Measurements from ENCODE around the gene PABPC1L.

The PABPC1L gene

DNA sequence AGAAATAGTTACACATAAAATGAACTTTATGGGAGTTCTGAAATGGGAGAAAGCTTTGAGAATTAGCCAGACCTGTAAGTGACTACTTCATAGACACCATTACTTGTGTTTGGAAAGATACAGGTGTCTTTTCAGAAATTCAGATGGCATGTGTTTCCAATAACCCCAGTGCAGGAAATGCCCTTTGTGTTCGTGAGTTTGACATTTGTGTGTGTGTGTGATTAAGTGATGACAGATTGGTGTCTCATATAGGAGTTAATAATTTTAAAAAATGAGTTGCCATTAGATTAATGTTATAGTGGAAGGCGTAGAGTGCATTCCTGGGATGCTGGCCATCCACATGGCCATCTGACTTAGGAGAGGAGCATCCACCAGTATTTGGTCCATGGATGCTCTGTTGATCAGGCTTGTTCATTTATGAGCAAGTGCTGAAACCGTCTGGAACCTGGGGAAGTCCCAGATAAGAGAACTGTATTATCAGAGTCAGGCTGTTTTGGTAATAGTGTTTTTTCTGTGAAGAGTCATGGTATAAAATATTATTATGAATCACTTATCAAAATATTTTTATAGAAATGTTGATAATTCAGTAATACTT is 59.5 kb downstream of the PABPC1L start:
- H3K9me3 ChIP-seq = no peaks in the 10 kb centered on the region
- TF ChIP-seq, protein P1, sequence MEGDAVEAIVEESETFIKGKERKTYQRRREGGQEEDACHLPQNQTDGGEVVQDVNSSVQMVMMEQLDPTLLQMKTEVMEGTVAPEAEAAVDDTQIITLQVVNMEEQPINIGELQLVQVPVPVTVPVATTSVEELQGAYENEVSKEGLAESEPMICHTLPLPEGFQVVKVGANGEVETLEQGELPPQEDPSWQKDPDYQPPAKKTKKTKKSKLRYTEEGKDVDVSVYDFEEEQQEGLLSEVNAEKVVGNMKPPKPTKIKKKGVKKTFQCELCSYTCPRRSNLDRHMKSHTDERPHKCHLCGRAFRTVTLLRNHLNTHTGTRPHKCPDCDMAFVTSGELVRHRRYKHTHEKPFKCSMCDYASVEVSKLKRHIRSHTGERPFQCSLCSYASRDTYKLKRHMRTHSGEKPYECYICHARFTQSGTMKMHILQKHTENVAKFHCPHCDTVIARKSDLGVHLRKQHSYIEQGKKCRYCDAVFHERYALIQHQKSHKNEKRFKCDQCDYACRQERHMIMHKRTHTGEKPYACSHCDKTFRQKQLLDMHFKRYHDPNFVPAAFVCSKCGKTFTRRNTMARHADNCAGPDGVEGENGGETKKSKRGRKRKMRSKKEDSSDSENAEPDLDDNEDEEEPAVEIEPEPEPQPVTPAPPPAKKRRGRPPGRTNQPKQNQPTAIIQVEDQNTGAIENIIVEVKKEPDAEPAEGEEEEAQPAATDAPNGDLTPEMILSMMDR (IDR thresholded peaks at IDR 0.05; ENCODE audit: low read depth, low read length) = no peak
- H3K4me3 ChIP-seq (ENCODE audit: low read depth, low read length) = no peak overlapping the region
- no peak for DNase-seq
- H3K4me1 ChIP-seq = peaks cover 4% of the 10 kb centered on the region
- H3K27me3 ChIP-seq = no peaks in the 10 kb centered on the region
- peaks cover 16% of the 10 kb centered on the region for H3K36me3 ChIP-seq

DNA sequence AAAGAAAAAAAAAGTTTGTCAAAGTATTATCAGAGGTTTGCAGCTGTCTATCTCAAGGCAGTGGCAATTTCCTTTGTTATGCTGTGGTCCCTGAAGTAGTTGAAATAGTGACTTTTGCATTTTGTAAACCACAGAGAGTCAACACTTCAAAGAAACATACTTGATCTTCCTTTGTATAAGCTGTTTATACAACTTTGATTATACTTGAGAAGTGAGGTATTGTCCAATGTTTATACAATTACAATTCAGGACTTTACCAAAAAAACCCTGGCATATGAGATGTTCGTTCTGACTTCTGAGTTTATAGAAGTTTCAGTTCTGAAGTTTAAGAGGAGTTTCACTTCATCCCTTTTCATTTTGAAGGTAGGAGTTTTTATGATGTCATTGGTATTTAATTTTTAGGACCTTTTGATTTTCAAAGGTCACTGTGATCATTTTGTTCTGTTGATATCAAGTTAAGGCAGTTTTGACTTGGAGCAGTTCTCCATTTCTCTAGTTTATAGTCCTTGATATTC is 60.4 kb downstream of the PABPC1L start:
- TF ChIP-seq, protein P1 (IDR thresholded peaks at IDR 0.05; ENCODE audit: low read depth, low read length) = no peak
- Histone ChIP-seq H3K4me3 (ENCODE audit: low read depth, low read length) (no peak overlapping the region), H3K4me1 (peaks cover 4% of the 10 kb centered on the region), H3K9me3 (no peaks in the 10 kb centered on the region), H3K27me3 (no peaks in the 10 kb centered on the region), H3K36me3 (peaks cover 24% of the 10 kb centered on the region)
- DNase-seq = no peak

DNA sequence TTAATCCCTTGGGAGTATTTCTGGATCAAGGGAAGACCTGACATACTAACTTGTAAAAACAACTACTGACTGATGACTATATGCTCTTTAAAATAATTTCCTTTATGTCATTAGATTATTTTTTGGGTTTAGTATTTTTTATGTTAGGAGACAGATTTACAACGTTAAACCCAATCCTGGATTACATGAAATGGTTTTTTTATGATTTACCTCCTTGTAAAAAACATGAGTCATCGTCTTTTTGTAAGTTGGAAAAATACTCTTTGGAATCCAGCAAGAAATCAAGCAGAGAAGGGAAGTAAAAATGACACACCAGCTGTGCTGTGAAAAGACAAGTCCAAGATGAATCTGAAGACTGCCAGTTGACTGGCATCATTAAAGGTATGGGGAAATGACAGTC is 63.2 kb downstream of the PABPC1L start:
- TF ChIP-seq, protein P1 (IDR thresholded peaks at IDR 0.05; ENCODE audit: low read depth, low read length) = no peak
- peaks cover 4% of the 10 kb centered on the region for H3K4me1 ChIP-seq
- peaks cover 24% of the 10 kb centered on the region for H3K36me3 ChIP-seq
- no peaks in the 10 kb centered on the region for H3K27me3 ChIP-seq
- DNase-seq = no peak
- H3K9me3 ChIP-seq = no peaks in the 10 kb centered on the region
- H3K4me3 ChIP-seq (ENCODE audit: low read depth, low read length) = no peak overlapping the region

DNA sequence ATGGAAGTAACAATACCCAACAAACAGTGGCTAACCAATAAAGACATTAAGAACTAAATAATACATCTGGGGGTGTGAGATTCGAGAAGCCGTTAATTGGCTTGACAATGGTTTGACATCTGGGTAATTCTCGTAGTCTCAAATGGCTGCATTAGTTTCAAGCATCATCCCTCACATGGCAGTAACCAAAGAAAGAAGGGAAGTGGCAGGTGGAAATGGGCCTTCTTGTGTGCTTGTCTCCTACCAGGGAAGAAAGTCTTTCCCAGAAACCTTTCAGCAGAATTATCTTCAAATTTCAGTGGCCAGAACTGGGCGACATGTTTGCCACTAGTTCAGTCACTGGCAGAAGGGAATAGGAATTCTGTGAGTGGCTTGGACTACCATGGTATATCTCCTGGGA is 66.8 kb downstream of the PABPC1L start:
- H3K9me3 ChIP-seq = no peaks in the 10 kb centered on the region
- TF ChIP-seq, protein P1 (IDR thresholded peaks at IDR 0.05; ENCODE audit: low read depth, low read length) = no peak
- peaks cover 32% of the 10 kb centered on the region for H3K36me3 ChIP-seq
- no peaks in the 10 kb centered on the region for H3K27me3 ChIP-seq
- H3K4me3 ChIP-seq (ENCODE audit: low read depth, low read length) = no peak overlapping the region
- DNase-seq = no peak
- no peaks in the 10 kb centered on the region for H3K4me1 ChIP-seq

DNA sequence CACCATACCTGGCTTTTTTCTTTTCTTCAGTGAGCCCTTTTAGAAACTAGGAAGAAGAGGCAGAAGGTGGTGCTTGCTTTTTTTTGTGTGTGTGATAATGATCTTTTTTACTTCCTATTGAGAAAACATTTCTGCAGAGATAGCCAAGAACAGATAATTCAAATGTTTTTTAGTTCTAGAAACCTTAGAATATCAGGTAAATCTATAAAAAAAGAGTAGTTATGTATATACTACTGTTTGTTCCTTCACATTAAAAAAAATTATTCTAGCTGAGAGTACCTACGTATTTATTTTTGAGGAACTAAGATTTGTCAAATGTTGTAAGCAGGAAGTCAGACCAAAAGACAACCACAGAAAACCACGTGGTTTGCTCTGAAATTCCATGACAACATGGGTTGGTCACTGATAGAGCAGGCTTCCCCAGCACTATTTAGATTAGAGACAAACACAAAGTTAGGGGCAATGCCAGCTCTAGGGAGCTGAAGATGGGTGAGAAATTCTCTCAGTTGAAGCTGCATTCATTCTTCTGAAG is 69.3 kb downstream of the PABPC1L start:
- no peaks in the 10 kb centered on the region for H3K27me3 ChIP-seq
- no peaks in the 10 kb centered on the region for H3K4me1 ChIP-seq
- H3K36me3 ChIP-seq = peaks cover 28% of the 10 kb centered on the region
- H3K4me3 ChIP-seq (ENCODE audit: low read depth, low read length) = no peak overlapping the region
- no peak for DNase-seq
- TF ChIP-seq, protein P1 (IDR thresholded peaks at IDR 0.05; ENCODE audit: low read depth, low read length) = no peak
- H3K9me3 ChIP-seq = no peaks in the 10 kb centered on the region

DNA sequence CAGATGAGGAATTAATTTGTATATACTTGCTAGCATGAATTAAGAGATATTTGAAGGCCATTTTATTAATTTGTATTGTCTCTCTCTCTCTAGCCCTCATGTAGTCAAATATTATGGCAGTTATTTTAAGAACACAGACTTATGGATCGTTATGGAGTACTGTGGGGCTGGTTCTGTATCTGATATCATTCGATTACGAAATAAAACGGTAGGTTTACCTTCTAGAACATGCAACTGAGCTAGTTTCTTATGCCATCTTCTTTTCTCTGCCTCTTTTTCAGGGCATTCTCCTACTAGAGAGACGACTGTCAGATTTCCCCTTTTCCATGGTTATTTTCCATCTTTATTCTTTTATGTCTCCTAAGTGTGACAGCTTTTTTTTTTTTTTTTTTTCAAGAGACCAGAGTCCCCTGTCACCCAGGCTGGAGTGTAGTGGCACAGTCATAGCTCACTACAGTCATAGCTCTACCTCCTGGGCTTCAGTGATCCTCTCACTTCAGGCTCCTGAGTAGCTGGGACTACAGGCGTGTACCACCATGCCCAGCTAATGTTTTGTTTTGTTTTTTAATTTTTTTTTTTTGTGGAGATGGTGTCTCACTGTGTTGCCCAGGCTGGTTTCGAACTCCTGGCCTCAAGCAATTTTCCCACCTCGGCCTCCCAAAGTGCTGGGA is 72.0 kb downstream of the PABPC1L start:
- Histone ChIP-seq H3K4me3 (ENCODE audit: low read depth, low read length) (no peak overlapping the region), H3K36me3 (peaks cover 21% of the 10 kb centered on the region), H3K4me1 (no peaks in the 10 kb centered on the region), H3K9me3 (no peaks in the 10 kb centered on the region), H3K27me3 (no peaks in the 10 kb centered on the region)
- TF ChIP-seq, protein P1 (IDR thresholded peaks at IDR 0.05; ENCODE audit: low read depth, low read length) = no peak
- DNase-seq = no peak

All from BE2C (cell line).